HAP-1 (cell line): ENCODE data around the gene SERF1B.
"Not testable (repeated sequence)": the region's sequence is repeated elsewhere in the genome, so short reads cannot be mapped to it uniquely, and the experiment has no call there.

Experiments
- DNase-seq, 2 experiments: peaks; one replicate each; pipeline ENCODE4 v3.0.0-alpha.2; 2016 to 2020; ENCODE audit warnings: low spot score in 2 of 2
- H3K27me3 ChIP-seq: fragments of 250-450 bp; sonication (Bioruptor Pico); 2 replicates; pipeline ENCODE4 v1.5.1; 2020; ENCODE audit warnings: low read depth, mild to moderate bottlenecking, moderate library complexity
- H3K36me3 ChIP-seq: fragments of 250-450 bp; sonication (Bioruptor Pico); replicated peaks from 2 replicates; pipeline ENCODE4 v1.5.1; 2020; ENCODE audit warnings: mild to moderate bottlenecking
- H3K4me1 ChIP-seq: fragments of 250-450 bp; sonication (Bioruptor Pico); 2 replicates; pipeline ENCODE4 v1.5.1; 2020; ENCODE audit warnings: mild to moderate bottlenecking
- H3K4me3 ChIP-seq: fragments of 250-450 bp; sonication (Bioruptor Pico); 2 replicates; pipeline ENCODE4 v1.5.1; 2020; ENCODE audit warnings: mild to moderate bottlenecking, moderate library complexity
- H3K9me3 ChIP-seq: fragments of 250-450 bp; sonication (Bioruptor Pico); 2 replicates; pipeline ENCODE4 v1.5.1; 2020; ENCODE audit warnings: mild to moderate bottlenecking, moderate library complexity
- in situ Hi-C: fragments of 300-500 bp; cut with MboI; formaldehyde crosslinking; loops from 3 replicates; pipeline ENCODE4 v1.14.3; 2020; ENCODE audit warnings: low sequenced_read_pairs, inconsistent platforms, mixed read lengths

Gene SERF1B

DNA sequence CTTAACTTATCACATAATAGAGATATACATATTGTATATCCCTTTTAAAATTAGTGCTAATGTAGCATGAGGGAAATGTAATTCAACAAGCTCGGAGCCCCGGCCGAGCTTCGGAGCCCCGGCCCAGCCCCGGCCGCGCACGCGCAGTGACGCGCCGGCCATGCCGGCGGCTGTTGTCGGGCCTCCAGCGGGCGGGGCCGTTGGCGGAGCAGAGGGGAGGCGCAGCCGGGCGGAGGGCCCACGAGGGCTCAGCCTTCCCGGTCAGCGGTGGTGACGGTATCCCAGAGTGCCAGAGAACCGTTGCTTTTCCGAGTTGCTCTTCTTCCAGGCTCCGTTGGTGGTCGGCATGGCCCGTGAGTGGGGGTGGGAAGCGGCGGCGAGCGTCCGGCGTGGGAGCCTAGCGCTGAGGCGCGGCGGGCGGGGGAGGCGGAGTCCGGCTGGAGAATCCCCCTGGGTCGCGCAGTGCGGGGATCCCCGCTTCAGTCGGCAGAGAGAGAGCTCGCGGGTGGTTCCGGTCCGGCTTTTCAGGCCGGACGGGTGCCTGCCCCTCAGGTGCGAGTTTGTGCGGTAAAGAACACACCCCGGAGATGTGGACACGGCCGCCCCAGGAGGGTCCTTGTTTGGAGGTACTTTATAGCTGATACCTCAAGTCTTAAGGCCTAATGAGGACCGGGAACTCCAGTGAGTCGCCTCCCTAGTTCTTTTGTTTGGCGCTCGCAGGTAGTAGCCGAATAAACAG, at the start of gene SERF1B:
Gene SERF1B, plus strand, starts transcription at position 146 of the 739 bp plus-strand sequence. Its CDS starts 201 bp downstream, at position 347.
- in situ Hi-C loops, H3K4me1 ChIP-seq, H3K4me3 ChIP-seq, DNase-seq, H3K36me3 ChIP-seq, H3K27me3 ChIP-seq, H3K9me3 ChIP-seq: not testable (repeated sequence)

DNA sequence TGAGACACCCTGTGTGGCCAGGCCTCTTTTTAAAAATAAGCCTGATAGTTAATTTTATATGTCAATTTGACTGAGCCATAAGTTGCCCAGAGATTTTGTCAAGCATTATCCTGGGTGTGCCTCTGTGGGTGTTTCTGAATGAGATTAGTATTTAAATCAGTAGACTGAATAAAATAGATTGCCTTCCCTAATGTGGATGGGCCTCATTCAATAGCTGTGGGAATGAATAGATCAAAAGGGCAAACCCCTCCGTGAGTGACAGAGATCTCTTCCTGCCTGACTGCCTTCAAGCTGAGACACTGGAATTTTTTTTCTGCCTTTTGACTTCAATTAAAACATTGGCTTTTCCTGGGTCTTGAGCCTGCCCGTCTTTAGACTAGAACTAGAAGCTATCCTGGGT, 33.3 kb upstream of the SERF1B start:
- in situ Hi-C loops, H3K4me1 ChIP-seq, H3K9me3 ChIP-seq, DNase-seq, H3K27me3 ChIP-seq, H3K36me3 ChIP-seq, H3K4me3 ChIP-seq: not testable (repeated sequence)

DNA sequence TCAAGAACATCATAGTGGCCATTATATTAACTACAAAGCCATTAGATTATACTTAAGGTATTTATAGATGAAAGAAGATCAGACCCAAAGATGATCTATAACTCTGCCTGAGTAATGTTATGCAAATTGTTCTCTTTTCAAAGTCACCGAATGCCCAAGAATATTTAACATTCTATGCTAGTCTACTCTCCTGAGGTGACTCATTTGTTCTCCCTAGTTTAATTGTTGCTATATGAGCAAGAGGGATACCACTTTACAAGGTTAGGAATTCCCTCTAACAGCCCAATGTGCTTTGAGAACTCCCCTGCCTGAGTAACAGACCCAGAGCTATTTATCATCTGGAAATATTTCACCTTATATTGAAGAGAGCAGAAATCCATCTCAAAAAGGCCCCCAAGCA, 29.5 kb upstream of the SERF1B start:
- in situ Hi-C loops, H3K27me3 ChIP-seq, H3K4me3 ChIP-seq, H3K9me3 ChIP-seq, H3K36me3 ChIP-seq, H3K4me1 ChIP-seq, DNase-seq: not testable (repeated sequence)

DNA sequence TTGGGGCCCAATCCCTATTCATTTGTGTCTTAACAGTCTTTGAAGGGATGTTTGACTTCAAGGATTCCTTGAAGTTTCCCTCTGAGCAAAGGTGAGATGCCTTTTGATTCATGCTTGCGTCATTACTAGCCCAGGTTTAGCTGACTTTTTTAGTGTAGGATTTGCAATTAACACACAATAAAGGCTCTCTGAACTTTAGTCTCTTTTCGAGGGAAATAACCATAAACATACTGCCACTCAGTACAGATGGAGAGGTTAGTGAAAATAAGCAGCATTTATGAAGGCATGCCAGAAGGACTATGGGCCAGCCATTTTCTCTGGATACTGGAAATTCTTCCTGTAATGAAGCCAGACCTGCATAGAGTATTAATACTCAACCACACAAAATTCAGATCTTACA, 4.4 kb upstream of the SERF1B start:
- in situ Hi-C loops, H3K4me3 ChIP-seq, H3K36me3 ChIP-seq, DNase-seq, H3K4me1 ChIP-seq, H3K27me3 ChIP-seq, H3K9me3 ChIP-seq: not testable (repeated sequence)

DNA sequence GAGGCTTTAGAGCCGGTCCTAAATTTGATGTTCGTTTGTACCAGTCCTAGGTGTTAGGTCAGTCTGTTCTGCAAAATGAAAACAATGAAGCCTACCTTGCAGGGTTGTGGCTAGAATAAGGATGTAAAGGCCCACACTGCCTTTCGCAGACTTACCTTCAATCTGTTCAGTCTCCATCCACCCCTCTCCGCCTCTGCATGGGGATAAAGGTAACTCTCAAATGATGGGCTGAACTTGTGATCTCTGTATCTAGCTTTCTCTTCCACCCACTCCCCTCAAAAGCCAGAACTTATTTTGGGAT, 744 bp downstream of the SERF1B start:
- in situ Hi-C loops, H3K4me3 ChIP-seq, H3K4me1 ChIP-seq, DNase-seq, H3K27me3 ChIP-seq, H3K36me3 ChIP-seq, H3K9me3 ChIP-seq: not testable (repeated sequence)

DNA sequence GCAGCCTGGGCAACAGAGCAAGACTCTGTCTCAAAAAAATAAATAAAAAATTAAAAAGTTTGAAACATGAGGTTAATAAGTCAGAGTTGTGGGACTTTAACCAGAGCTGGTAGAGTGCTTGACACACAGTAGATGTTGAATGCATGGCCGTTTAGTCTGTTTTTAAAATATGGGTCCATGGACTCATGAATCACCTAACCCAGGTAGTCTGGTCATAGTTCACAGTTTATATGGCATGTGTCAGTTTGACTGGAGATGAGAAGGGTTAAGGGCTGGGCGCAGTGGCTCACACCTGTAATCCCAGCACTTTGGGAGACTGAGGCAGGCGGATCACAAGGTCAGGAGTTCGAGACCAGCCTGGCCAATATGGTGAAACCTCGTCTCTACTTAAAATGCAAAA, 6.2 kb downstream of the SERF1B start:
- H3K4me3 ChIP-seq, H3K4me1 ChIP-seq, DNase-seq, in situ Hi-C loops, H3K27me3 ChIP-seq, H3K9me3 ChIP-seq, H3K36me3 ChIP-seq: not testable (repeated sequence)

DNA sequence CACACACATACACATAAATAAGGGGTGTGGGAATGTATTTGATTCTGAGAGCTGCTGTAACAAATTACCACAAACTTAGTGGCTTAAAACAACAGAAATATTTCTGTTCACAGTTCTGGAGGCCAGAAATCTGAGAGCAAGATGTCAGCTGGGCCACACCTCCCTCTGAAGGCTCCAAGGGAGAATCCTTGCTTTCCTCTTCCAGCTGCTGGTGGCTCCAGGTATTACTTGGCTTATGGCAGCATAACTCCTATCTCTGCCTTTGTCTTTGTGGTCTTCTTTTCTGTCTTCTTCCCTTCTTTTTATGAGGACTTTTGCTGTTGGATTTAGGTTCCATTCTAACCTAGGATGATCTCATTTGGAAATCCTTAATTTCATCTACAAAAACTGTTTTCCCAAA, 16.4 kb downstream of the SERF1B start:
- in situ Hi-C loops, DNase-seq, H3K9me3 ChIP-seq, H3K4me1 ChIP-seq, H3K27me3 ChIP-seq, H3K4me3 ChIP-seq, H3K36me3 ChIP-seq: not testable (repeated sequence)

DNA sequence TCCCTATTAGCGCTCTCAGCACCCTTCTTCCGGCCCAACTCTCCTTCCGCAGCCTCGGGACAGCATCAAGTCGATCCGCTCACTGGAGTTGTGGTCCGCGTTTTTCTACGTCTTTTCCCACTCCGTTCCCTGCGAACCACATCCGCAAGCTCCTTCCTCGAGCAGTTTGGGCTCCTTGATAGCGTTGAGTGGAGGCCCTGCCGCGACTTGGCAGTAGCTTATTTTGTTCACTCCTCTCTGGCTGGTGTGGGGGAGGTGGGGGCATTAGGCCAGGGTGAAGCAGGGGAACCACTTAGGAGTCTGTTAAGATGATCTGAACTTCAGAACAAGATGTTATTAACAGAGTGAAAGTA, 24.7 kb downstream of the SERF1B start:
- H3K36me3 ChIP-seq, in situ Hi-C loops, H3K27me3 ChIP-seq, H3K9me3 ChIP-seq, H3K4me1 ChIP-seq, H3K4me3 ChIP-seq, DNase-seq: not testable (repeated sequence)

DNA sequence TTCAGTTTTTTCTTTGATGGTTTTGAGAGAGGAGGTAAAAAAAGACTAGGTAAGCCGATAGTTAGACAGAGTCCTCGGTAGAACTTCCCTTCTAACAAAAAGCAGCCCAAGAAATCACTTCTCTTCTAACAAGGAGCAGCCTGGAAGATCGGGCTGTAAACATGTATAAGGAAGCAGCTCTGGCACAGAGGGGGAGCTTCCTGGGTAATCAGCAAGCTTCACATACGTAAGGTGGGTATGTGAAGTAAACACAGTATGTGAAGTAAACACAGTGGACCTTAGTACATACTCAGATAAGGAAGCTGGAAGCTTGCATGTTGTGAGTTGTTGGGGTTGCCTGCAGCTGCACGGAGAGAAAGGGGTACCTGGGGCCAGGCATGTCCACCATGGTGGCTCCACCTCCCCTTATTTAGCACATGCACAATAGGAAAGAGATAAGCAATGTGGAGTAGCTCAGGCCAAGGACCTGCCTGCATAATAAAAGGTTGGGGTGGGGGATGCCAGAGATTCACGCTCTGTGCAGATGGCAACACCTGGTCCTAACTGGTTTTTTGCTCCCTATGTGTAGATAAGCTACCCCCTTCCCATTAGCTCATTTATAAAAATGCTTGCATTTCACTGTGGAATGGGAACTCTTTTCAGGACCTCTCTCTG, 31.4 kb downstream of the SERF1B start:
- H3K4me3 ChIP-seq, in situ Hi-C loops, H3K4me1 ChIP-seq, H3K9me3 ChIP-seq, H3K36me3 ChIP-seq, DNase-seq, H3K27me3 ChIP-seq: not testable (repeated sequence)

DNA sequence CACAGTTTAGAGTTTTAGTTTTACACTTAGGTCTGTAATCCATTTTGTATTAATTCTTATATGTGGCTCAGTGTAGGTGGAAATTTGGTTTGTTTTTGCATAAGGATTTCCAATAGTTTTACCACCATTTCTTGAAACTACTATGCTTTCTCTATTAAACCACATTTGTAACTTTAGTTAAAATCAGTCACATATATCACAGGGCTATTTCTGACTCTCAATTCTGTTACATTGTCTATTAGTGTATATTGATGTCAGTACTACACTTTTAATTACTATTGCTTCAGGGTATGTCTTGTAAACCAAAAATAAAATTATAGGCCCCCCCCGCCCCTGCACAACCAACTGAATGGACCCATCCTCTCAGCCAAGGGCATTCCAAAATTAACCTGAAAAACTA, 32.1 kb downstream of the SERF1B start:
- H3K4me1 ChIP-seq, DNase-seq, H3K36me3 ChIP-seq, in situ Hi-C loops, H3K27me3 ChIP-seq, H3K4me3 ChIP-seq, H3K9me3 ChIP-seq: not testable (repeated sequence)

DNA sequence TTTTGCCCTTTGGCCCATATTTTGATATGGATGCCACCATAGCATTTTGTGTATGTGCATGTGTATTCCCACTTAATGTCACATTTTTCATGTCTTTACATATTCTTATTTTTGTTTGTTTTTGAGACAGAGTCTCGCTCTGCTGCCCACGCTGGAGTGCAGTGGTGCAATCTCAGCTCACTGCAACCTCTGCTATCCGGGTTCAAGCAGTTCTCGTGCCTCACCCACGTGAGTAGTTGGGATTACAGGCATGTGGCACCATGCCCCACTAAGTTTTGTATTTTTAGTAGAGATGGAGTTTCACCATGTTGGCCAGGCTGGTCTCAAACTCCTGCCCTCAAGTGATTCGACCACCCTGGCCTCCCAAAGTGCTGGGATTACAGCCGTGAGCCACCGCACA, 52.6 kb downstream of the SERF1B start:
- in situ Hi-C loops, DNase-seq, H3K9me3 ChIP-seq, H3K4me3 ChIP-seq, H3K36me3 ChIP-seq, H3K27me3 ChIP-seq, H3K4me1 ChIP-seq: not testable (repeated sequence)

DNA sequence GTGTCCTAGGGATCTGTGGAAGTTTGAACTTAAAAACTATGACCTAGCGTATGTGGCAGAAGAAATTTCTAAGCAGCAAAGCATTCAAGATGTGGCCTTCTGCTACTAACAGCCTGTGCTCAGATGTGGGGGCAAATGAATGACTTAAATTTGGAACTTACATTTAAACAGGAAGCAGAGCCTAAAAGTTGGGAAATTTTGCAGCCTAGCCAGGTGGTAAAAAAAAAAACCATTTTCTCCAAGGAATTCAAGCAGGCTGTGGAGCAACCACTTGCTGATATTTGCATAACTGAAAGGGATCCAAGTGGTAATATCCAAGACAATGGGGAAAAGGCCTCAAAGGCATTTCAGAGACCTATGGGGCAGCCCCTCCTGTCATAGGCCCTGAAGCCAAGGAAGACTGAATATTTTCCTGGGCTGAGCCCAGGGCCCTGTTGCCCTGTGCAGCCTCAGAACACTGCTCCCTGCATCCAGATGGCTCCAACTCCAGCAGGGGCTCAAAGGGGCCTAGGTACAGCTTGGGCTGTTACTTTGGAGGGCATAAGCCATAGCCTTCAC, 63.9 kb downstream of the SERF1B start:
- in situ Hi-C loops, H3K27me3 ChIP-seq, DNase-seq, H3K4me1 ChIP-seq, H3K4me3 ChIP-seq, H3K36me3 ChIP-seq, H3K9me3 ChIP-seq: not testable (repeated sequence)

DNA sequence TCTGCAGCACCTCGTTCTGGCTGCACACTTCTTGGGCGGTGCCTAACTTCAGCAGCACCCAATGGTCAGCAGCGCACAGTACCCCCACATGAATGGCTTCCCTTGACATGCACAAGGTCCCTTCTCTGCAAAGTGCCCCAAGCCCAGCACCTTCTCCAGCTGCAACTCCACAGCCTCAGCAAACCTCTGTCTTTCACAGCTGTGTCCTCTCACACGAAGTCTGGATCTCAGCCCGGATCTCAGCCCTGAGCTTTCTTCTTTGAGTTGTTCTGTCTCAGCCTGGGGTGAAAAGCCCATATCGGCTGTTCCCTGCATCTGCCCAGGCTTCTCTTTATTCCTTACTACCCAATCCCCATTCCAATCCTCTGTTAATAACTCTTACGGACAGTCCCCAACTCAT, 66.7 kb downstream of the SERF1B start:
- H3K4me3 ChIP-seq, H3K36me3 ChIP-seq, H3K27me3 ChIP-seq, in situ Hi-C loops, H3K4me1 ChIP-seq, DNase-seq, H3K9me3 ChIP-seq: not testable (repeated sequence)
